HEK293 (cell line): ENCODE data around the gene PLCG1.

ENCODE experiments used
- CTCF ChIA-PET: fragments of 350-600 bp; formaldehyde crosslinking; extraction: SDS; loops from one replicate; lab custom pipeline; 2021; ENCODE audit warnings: antibody characterized with exemption; lab: Yijun Ruan, JAX
- POLR2A ChIA-PET: fragments of 300-600 bp; formaldehyde crosslinking; extraction: SDS; loops from one replicate; lab custom pipeline; 2020; ENCODE audit warnings: antibody characterized with exemption, inconsistent platforms; lab: Yijun Ruan, JAX
- H3K27ac ChIP-seq: fragments of 200-500 bp; sonication (Bioruptor generic); 2 replicates; pipeline ENCODE4 v1.5.1; 2014; ENCODE audit warnings: low read depth, low read length, control low read depth, inconsistent platforms; ENCODE audit errors: extremely low read depth
- H3K36me3 ChIP-seq, 2 experiments: fragments of 200-500 bp in 1 of 2; sonication (Bioruptor generic) in 1 of 2; 1 replicate in 1 of 2; 2 replicates in 1 of 2; pipeline ENCODE4 v1.5.1; 2014 to 2017; ENCODE audit warnings: inconsistent platforms in 2 of 2, low read length in 2 of 2; ENCODE audit not compliant: control insufficient read depth in 2 of 2, insufficient read depth in 1 of 2
- H3K4me1 ChIP-seq: fragments of 200-500 bp; sonication (Bioruptor generic); 2 replicates; pipeline ENCODE4 v1.5.1; 2014; ENCODE audit warnings: mild to moderate bottlenecking, low read length, inconsistent platforms; ENCODE audit not compliant: control insufficient read depth, insufficient read depth
- H3K4me3 ChIP-seq: 2 replicates; pipeline ENCODE4 v1.5.1; 2011; ENCODE audit warnings: low read depth, mild to moderate bottlenecking, control low read depth, low read length, moderate library complexity
- H3K9me3 ChIP-seq: fragments of 200-500 bp; sonication (Bioruptor generic); 2 replicates; pipeline ENCODE4 v1.5.1; 2014; ENCODE audit warnings: low read depth, low read length, inconsistent platforms; ENCODE audit not compliant: control insufficient read depth, insufficient read depth
- EGR2 ChIP-seq: fragments of 450-650 bp; formaldehyde crosslinking; IDR thresholded peaks from 2 replicates; pipeline ENCODE4 v1.5.1; 2016; ENCODE audit warnings: low read depth, missing biosample characterization, missing genetic modification characterization
- HOXA7 ChIP-seq: sonication (generic); formaldehyde crosslinking; IDR thresholded peaks from 2 replicates; pipeline ENCODE4 v1.8.1; 2022; ENCODE audit warnings: missing genetic modification reagents, borderline replicate concordance
- KLF16 ChIP-seq: fragments of 450-650 bp; formaldehyde crosslinking; IDR thresholded peaks from 2 replicates; pipeline ENCODE4 v1.5.1; 2017; ENCODE audit warnings: missing biosample characterization, missing genetic modification characterization
- MZF1 ChIP-seq: fragments of 450-650 bp; formaldehyde crosslinking; IDR thresholded peaks from 2 replicates; pipeline ENCODE4 v1.5.1; 2017; ENCODE audit warnings: missing biosample characterization, missing genetic modification characterization, borderline replicate concordance
- ZBTB21 ChIP-seq: fragments of 450-650 bp; formaldehyde crosslinking; IDR thresholded peaks from 2 replicates; pipeline ENCODE4 v1.5.1; 2017; ENCODE audit warnings: missing biosample characterization, missing genetic modification characterization
- ZEB2 ChIP-seq: fragments of 450-650 bp; formaldehyde crosslinking; IDR thresholded peaks from 2 replicates; pipeline ENCODE4 v1.5.1; 2016; ENCODE audit warnings: missing biosample characterization, missing genetic modification characterization
- ZNF155 ChIP-seq: fragments of 450-650 bp; formaldehyde crosslinking; IDR thresholded peaks from 2 replicates; pipeline ENCODE4 v1.5.1; 2016; ENCODE audit warnings: missing biosample characterization, missing genetic modification characterization
- ZNF175 ChIP-seq: fragments of 450-650 bp; formaldehyde crosslinking; IDR thresholded peaks from 2 replicates; pipeline ENCODE4 v1.5.1; 2016; ENCODE audit warnings: missing biosample characterization, missing genetic modification characterization
- ZNF426 ChIP-seq: fragments of 450-650 bp; formaldehyde crosslinking; IDR thresholded peaks from 2 replicates; pipeline ENCODE4 v1.5.1; 2017; ENCODE audit warnings: missing biosample characterization, missing genetic modification characterization, mild to moderate bottlenecking, inconsistent platforms, moderate library complexity
- ZNF660 ChIP-seq: fragments of 450-650 bp; IDR thresholded peaks from 2 replicates; pipeline ENCODE4 v1.5.1; 2018; ENCODE audit warnings: missing biosample characterization, mild to moderate bottlenecking, missing genetic modification characterization
- TF ChIP-seq, protein P1 (sequence below): fragments of 450-650 bp; formaldehyde crosslinking; IDR thresholded peaks from 2 replicates; pipeline ENCODE4 v1.5.1; 2016; ENCODE audit warnings: missing biosample characterization, missing genetic modification characterization
- TF ChIP-seq, protein P2 (sequence below): fragments of 450-650 bp; formaldehyde crosslinking; IDR thresholded peaks from 2 replicates; pipeline ENCODE4 v1.5.1; 2016; ENCODE audit warnings: missing biosample characterization, missing genetic modification characterization
- TF ChIP-seq, protein P3 (sequence below): fragments of 450-650 bp; formaldehyde crosslinking; IDR thresholded peaks from 2 replicates; pipeline ENCODE4 v1.5.1; 2016; ENCODE audit warnings: missing biosample characterization, missing genetic modification characterization
- TF ChIP-seq, protein P4 (sequence below): fragments of 450-650 bp; formaldehyde crosslinking; IDR thresholded peaks from 2 replicates; pipeline ENCODE4 v1.5.1; 2016; ENCODE audit warnings: missing biosample characterization, missing genetic modification characterization, low read depth
- TF ChIP-seq, protein P5 (sequence below): fragments of 450-650 bp; formaldehyde crosslinking; IDR thresholded peaks from 2 replicates; pipeline ENCODE4 v1.5.1; 2017; ENCODE audit warnings: missing biosample characterization, missing genetic modification characterization

The PLCG1 gene

DNA sequence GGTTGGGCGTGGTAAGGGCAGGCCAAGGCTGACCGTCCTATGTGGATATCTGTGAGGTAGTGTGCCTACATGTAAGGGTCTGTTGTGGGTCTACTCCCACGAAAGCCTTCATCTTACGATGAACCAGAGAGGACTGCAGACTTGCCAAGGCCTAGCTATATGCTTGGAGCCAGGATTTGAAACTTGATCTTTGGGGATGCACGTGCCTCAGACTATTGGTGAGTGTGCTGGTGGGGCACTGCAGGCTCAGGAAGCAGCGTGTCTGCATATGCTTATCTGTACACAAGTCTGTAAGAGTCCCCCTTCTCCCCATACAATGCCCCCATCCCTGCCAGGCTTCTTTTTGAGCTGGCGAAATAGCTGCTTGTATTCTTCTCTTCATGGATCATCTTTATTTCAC, 17.9 kb downstream of the PLCG1 start:
- Histone ChIP-seq H3K36me3 (peaks cover 0 to 42% of the 10 kb centered on the region in 2 experiments; a peak in 2 of 3 replicates), H3K4me1 (peaks cover 5% of the 10 kb centered on the region; the same call in 1 of the 2 replicates), H3K27ac (no peak overlapping the region), H3K4me3 (no peak overlapping the region)
- TF ChIP-seq ZBTB21 (tag by site-specific recombination) (no peak), HOXA7 (CRISPR knock-in tag) (no peak), ZNF426 (tag by site-specific recombination) (no peak), EGR2 (tag by site-specific recombination) (no peak)
- TF ChIP-seq, all 188 proteins: peak for 0
- ChIA-PET CTCF (interaction anchor here (0.6 to 3.3 kb wide), 3 partner anchors 18 to 21 kb away, joined by 3 to 14 read pairs (median 4); no protein-coding TSS in a partner anchor), POLR2A (no interaction called here)
- H3K9me3 ChIP-seq, result no peaks in the 10 kb centered on the region

DNA sequence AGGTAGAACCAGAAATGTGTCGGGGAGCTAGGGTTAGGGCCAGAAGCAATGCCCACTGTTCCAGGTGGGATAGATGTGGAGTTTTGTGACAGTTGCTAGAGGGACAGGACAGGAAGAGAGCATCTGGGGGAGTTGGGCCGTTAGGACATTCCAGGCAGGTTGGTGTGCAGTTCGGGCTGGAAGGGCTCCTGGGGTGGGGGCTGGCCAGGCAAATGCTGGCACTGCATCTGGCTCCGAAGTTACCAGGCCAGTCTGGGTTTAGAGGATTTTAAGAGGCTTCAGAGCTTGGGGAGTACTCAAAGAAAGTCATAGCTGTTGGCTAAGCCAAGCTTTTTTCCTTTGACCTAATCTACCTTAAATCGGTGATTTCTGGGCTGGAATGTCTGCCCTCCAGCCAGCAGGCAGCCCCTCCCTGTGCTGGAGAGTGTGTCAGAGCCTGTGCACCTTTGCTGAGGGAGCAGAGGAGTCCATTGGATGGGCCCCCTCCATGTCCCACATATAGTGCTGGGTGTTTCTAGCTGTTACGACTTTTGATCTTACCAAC, 20.8 kb downstream of the PLCG1 start:
- H3K4me1 ChIP-seq, result no peaks in the 10 kb centered on the region
- no peak overlapping the region for H3K27ac ChIP-seq
- H3K36me3 ChIP-seq, result peaks cover 4 to 69% of the 10 kb centered on the region in 2 experiments; a peak in 2 of 3 replicates
- TF ChIP-seq, protein P1, sequence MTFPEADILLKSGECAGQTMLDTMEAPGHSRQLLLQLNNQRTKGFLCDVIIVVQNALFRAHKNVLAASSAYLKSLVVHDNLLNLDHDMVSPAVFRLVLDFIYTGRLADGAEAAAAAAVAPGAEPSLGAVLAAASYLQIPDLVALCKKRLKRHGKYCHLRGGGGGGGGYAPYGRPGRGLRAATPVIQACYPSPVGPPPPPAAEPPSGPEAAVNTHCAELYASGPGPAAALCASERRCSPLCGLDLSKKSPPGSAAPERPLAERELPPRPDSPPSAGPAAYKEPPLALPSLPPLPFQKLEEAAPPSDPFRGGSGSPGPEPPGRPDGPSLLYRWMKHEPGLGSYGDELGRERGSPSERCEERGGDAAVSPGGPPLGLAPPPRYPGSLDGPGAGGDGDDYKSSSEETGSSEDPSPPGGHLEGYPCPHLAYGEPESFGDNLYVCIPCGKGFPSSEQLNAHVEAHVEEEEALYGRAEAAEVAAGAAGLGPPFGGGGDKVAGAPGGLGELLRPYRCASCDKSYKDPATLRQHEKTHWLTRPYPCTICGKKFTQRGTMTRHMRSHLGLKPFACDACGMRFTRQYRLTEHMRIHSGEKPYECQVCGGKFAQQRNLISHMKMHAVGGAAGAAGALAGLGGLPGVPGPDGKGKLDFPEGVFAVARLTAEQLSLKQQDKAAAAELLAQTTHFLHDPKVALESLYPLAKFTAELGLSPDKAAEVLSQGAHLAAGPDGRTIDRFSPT, result no peak
- TF ChIP-seq KLF16 (tag by site-specific recombination), result no peak
- TF ChIP-seq, protein P2, sequence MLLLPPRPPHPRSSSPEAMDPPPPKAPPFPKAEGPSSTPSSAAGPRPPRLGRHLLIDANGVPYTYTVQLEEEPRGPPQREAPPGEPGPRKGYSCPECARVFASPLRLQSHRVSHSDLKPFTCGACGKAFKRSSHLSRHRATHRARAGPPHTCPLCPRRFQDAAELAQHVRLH (tag by site-specific recombination), result no peak
- TF ChIP-seq EGR2 (tag by site-specific recombination), result no peak
- no peak for TF ChIP-seq ZNF175 (tag by site-specific recombination)
- TF ChIP-seq MZF1 (tag by site-specific recombination), result no peak
- TF ChIP-seq, protein P3, sequence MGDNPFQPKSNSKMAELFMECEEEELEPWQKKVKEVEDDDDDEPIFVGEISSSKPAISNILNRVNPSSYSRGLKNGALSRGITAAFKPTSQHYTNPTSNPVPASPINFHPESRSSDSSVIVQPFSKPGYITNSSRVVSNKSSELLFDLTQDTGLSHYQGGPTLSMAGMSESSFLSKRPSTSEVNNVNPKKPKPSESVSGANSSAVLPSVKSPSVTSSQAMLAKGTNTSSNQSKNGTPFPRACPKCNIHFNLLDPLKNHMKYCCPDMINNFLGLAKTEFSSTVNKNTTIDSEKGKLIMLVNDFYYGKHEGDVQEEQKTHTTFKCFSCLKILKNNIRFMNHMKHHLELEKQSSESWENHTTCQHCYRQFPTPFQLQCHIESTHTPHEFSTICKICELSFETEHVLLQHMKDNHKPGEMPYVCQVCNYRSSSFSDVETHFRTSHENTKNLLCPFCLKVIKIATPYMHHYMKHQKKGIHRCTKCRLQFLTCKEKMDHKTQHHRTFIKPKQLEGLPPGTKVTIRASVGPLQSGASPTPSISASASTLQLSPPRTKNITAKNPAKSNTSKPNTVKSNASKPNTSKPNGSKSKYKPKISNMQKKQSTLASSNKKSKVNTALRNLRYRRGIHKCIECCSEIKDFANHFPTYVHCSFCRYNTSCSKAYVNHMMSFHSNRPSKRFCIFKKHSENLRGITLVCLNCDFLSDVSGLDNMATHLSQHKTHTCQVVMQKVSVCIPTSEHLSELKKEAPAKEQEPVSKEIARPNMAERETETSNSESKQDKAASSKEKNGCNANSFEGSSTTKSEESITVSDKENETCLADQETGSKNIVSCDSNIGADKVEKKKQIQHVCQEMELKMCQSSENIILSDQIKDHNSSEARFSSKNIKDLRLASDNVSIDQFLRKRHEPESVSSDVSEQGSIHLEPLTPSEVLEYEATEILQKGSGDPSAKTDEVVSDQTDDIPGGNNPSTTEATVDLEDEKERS (tag by site-specific recombination), result no peak
- TF ChIP-seq ZNF660 (tag by site-specific recombination), result no peak
- TF ChIP-seq, protein P4, sequence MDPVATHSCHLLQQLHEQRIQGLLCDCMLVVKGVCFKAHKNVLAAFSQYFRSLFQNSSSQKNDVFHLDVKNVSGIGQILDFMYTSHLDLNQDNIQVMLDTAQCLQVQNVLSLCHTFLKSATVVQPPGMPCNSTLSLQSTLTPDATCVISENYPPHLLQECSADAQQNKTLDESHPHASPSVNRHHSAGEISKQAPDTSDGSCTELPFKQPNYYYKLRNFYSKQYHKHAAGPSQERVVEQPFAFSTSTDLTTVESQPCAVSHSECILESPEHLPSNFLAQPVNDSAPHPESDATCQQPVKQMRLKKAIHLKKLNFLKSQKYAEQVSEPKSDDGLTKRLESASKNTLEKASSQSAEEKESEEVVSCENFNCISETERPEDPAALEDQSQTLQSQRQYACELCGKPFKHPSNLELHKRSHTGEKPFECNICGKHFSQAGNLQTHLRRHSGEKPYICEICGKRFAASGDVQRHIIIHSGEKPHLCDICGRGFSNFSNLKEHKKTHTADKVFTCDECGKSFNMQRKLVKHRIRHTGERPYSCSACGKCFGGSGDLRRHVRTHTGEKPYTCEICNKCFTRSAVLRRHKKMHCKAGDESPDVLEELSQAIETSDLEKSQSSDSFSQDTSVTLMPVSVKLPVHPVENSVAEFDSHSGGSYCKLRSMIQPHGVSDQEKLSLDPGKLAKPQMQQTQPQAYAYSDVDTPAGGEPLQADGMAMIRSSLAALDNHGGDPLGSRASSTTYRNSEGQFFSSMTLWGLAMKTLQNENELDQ, result no peak
- TF ChIP-seq, protein P5, sequence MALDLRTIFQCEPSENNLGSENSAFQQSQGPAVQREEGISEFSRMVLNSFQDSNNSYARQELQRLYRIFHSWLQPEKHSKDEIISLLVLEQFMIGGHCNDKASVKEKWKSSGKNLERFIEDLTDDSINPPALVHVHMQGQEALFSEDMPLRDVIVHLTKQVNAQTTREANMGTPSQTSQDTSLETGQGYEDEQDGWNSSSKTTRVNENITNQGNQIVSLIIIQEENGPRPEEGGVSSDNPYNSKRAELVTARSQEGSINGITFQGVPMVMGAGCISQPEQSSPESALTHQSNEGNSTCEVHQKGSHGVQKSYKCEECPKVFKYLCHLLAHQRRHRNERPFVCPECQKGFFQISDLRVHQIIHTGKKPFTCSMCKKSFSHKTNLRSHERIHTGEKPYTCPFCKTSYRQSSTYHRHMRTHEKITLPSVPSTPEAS, result no peak
- TF ChIP-seq ZEB2 (tag by site-specific recombination), result no peak
- no peak for TF ChIP-seq ZNF155 (tag by site-specific recombination)
- ChIA-PET CTCF (interaction anchor here (0.8 to 3.6 kb wide), 6 partner anchors 9 to 181 kb away, joined by 3 to 15 read pairs (median 3); no protein-coding TSS in a partner anchor), POLR2A (no interaction called here)
- H3K9me3 ChIP-seq, result no peaks in the 10 kb centered on the region
- no peak overlapping the region for H3K4me3 ChIP-seq
